HG02973 (cell line): ENCODE data around the gene PEX5L.
"Not testable (repeated sequence)": the region's sequence is repeated elsewhere in the genome, so short reads cannot be mapped to it uniquely, and the experiment has no call there.

Experiments
- ATAC-seq: cut with Tn5 transposase; IDR thresholded peaks from one replicate; pipeline ENCODE4 v1.9.1; 2021; ENCODE audit warnings: moderate library complexity; ENCODE audit not compliant: unreplicated experiment

The PEX5L gene

DNA sequence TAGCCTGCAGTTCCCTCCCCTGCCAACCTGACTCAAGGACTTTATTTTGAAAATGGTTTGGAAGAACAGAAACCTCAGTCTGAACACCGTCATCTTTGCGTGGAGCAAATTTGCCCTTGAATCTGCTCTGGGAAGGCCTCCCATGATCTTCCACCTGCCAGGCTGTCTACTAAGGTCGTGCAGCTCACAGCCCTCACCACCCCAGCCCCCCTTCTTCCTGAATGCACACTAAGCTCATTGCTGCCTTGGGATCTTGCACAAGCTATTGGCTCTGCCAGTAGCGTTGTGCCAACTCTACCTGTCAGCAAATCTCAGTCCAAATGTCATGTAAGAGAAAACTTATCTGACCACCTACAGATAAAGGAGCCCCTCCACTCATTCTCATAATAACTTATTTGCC, 242.4 kb downstream of the PEX5L start:
- no peak for ATAC-seq

GRCh38 chr3:179791793-179792192, 244.9 kb downstream of the PEX5L start:
- ATAC-seq: no peak

DNA sequence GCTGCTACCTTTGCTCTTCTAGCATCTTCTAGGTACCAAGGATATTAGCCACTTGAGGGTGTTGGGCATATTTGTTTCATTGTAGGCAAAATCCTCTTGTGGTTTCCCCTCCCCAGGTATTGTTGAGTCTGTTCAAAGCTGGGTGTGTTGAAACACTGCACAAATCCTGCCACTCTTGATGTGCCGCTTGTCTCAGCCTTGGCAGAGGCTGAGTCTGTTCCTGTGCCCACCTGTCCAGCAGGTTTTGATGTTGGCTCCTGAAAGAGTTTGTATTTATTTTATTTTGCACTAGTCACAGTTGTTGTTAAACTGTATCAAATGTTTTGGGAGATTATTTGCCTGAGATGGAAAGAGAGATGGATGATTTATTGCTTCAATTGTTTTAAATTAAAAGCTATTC, 247.7 kb downstream of the PEX5L start:
- no peak for ATAC-seq

- ATAC-seq: not testable (repeated sequence)
Observed at GRCh38 chr3:179782841-179783240, 253.9 kb downstream of the PEX5L start.

DNA sequence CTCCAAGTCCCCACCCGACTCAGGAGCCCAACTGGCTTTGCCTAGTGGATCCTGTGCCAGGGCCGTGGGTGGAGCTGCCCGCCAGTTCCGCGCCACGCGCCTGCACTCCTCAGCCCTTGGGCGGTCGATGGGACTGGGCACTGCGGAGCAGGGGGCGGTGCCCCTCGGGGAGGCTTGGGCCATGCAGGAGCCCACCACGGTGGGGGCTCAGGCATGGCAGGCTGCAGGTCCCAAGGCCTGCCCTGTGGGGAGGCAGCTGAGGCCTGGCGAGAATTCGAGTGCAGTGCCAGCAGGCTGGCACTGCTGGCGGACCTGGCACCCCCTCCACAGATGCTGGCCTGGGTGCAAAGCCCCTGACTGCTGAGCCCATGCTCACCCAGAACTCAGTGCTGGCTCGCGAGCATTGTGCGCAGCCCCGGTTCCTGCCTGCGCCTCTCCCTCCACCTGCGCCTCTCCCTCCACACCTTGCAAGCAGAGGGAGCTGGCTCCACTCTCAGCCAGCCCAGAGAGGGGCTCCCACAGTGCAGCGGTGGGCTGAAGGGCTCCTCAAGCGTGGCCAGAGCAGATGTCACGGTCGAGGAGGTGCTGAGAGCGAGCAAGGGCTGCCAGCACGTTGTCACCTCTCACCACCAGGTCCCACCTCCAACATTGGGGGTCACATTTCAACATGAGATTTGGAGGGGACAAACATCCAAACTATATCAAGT, 261.2 kb downstream of the PEX5L start:
- no peak for ATAC-seq

DNA sequence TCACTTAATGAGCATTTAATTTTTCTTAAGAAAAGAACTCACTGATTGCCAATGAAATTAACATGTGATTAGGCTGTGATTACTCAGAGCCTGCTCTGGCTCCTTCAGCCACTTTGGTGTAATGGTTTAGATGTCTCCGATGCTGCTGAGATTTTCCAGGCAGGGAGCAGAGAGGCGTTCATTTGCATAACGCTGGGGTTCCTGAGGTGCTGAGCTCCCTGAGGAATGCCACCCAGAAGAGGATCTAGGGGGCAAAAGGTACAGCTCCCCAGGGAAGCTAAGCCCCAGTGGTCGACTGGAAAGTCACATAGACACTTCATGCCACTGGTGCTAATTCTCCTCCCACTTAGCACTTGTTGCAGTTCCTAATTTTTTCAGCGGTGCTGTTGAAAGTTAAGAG, 264.4 kb downstream of the PEX5L start:
- ATAC-seq: no peak

DNA sequence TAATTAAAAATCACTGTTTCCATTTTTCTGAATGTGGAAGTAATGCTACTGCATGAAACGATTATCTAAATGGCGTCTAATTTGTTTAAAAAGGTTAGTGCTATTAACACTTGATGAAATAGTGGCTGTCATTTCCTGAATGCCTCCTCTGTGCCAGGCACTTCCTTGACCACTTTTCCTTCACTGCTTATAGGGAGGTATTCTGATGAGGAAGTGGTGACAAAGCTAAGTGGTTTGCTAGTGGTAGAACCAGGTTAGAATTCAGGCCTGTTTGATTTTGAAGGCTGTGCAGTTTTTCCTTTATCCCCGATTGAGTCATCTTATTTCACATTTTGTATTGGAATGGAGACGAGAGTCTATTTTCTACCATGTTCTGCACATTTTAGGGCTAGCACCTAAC, 264.9 kb downstream of the PEX5L start:
- no peak for ATAC-seq

- ATAC-seq: no peak
Observed at GRCh38 chr3:179769411-179770247, 267.1 kb downstream of the PEX5L start.

- ATAC-seq: no peak
Observed at GRCh38 chr3:179768080-179768479, 268.7 kb downstream of the PEX5L start.

DNA sequence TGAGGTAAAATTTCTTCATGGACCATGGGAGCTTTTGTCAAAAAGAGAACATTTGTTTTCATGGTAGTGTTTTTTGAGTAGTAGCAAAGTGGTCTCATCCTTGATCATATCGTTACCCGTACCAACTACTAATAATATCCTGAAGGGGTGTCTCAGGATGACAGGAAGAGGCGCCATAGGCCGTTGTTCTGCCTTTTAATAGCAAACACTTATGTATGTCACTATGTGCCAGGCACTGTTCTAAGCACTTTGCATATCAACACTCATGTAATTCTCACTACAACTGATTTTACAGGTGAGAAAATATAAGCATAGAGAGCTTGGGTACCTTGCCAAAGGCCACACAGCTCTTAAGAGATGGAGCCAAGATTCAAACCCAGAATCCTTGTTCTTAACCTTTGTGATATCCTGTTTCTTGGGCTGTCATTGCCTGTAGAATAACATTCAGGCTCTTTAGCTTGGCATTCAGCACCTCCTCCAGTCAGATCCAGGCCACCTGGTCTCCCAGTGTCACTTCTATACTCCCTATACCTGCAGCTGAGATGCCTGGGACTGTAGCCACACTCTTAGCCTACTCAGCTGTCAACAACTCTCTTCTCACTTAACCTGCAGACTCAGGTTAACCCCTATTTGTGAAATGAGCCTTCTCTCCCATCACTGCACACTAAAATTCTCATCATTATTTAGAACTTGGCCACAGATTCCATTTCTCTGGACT, 270.2 kb downstream of the PEX5L start:
- ATAC-seq: no peak

- ATAC-seq: no peak
Observed at GRCh38 chr3:179765396-179765795, 271.3 kb downstream of the PEX5L start.

- ATAC-seq: no peak
Observed at GRCh38 chr3:179760944-179761343, 275.8 kb downstream of the PEX5L start.

DNA sequence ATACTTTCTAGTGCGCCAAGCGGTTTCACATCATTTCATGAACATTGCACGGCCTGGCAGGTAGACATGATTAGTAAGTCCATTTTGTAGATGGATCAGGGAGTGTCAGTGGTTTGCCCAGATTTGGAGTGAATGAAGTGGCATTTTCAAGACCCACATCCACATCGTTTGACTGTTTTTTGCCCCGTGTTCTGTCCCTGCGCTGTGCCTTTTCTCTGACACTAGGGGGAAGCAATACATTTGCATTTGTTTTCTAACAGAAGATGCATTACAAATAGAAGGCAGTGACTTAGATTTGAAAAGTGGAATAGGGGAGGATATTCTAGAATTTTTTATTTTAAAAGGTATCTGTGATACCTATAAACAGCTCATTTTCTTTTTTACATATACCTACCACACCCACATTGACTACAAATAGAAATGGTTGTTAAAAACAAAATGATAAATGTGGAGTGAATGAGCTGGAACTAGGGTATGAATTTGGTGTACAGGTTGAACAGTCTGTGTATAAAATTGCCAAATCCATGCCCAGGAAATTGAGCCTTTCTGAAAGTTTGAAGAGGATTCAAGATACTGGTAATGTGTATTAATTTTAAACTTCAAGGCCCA, 285.9 kb downstream of the PEX5L start:
- ATAC-seq: no peak

GRCh38 chr3:179745716-179746115, 291.0 kb downstream of the PEX5L start:
- no peak for ATAC-seq

DNA sequence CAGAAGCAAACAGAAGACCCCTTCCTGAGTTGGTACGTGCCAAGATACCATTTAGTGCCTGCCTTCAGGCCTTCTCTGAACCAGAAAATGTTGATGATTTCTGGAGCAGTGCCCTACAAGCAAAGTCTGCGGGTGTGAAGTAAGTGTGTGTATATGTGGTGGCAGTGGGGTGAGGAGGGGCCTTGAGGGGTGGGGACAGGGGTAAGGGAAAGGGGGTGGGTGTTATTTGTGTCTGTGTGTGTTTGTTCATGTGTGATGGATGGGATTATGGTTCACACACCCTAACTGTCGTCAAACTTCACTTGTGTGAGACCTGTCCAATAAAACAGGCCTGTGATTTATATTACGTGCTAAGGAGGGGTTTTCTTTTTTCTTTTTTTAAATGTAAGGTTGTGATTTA, 291.7 kb downstream of the PEX5L start:
- no peak for ATAC-seq
